Stimulated activated CD8-positive, alpha-beta memory T cell treated with anti-CD3 and anti-CD28 coated beads, Interleukin-15, amount 100 ng/mL, for 1 hour (primary cell): ENCODE measurements around the gene VAV2.

Experiments used
- DNase-seq: peaks from one replicate; pipeline ENCODE4 v3.0.0-alpha.2; 2020; ENCODE audit warnings: low read depth

Gene VAV2

GRCh38 chr9:134028076-134028475, 36.0 kb upstream of the VAV2 start:
- no peak for DNase-seq

- no peak for DNase-seq
These were observed 35.4 kb upstream of the VAV2 start for GRCh38 chr9:134027561-134027960.

GRCh38 chr9:134026981-134027380, 34.9 kb upstream of the VAV2 start:
- no peak for DNase-seq

GRCh38 chr9:134026581-134026980, 34.5 kb upstream of the VAV2 start:
- DNase-seq, result no peak

- DNase-seq, result peak; percentile 15
These were observed 33.8 kb upstream of the VAV2 start for GRCh38 chr9:134025606-134026541.

- DNase-seq, result peak; percentile 77
These were observed 32.9 kb upstream of the VAV2 start, which contains the start of gene BRD3OS for GRCh38 chr9:134024828-134025605. BRD3OS (plus strand) TSS chr9:134025481; CDS start chr9:134026748, 1,267 bp downstream.

GRCh38 chr9:134024214-134024792, 32.2 kb upstream of the VAV2 start:
- no peak for DNase-seq

GRCh38 chr9:134014946-134015345, 22.8 kb upstream of the VAV2 start:
- DNase-seq, result no peak

GRCh38 chr9:134011401-134011800, 19.3 kb upstream of the VAV2 start:
- no peak for DNase-seq

- no peak for DNase-seq
These were observed 18.4 kb upstream of the VAV2 start for GRCh38 chr9:134010310-134011173.

GRCh38 chr9:134007571-134007970, 15.4 kb upstream of the VAV2 start:
- no peak for DNase-seq

- DNase-seq, result no peak
These were observed 15.0 kb upstream of the VAV2 start for GRCh38 chr9:134007150-134007549.

GRCh38 chr9:134005381-134005780, 13.3 kb upstream of the VAV2 start:
- DNase-seq, result no peak

GRCh38 chr9:134004881-134005280, 12.8 kb upstream of the VAV2 start:
- no peak for DNase-seq

- DNase-seq, result no peak
These were observed 12.2 kb upstream of the VAV2 start for GRCh38 chr9:134004131-134004873.

- no peak for DNase-seq
These were observed 11.1 kb upstream of the VAV2 start for GRCh38 chr9:134003237-134003636.

GRCh38 chr9:134002796-134003195, 10.7 kb upstream of the VAV2 start:
- DNase-seq, result no peak

- no peak for DNase-seq
These were observed 7.7 kb upstream of the VAV2 start for GRCh38 chr9:133999851-134000265.

- no peak for DNase-seq
These were observed 6.9 kb upstream of the VAV2 start for GRCh38 chr9:133998915-133999595.

GRCh38 chr9:133997584-133997983, 5.5 kb upstream of the VAV2 start:
- DNase-seq, result no peak
